ENCODE measurements around the gene ZBTB47.

- TF ChIP-seq CTCF (IDR thresholded peaks at IDR 0.05; ENCODE audit: poor library complexity, severe bottlenecking) = peak; percentile 52
- TF ChIP-seq, protein P1, sequence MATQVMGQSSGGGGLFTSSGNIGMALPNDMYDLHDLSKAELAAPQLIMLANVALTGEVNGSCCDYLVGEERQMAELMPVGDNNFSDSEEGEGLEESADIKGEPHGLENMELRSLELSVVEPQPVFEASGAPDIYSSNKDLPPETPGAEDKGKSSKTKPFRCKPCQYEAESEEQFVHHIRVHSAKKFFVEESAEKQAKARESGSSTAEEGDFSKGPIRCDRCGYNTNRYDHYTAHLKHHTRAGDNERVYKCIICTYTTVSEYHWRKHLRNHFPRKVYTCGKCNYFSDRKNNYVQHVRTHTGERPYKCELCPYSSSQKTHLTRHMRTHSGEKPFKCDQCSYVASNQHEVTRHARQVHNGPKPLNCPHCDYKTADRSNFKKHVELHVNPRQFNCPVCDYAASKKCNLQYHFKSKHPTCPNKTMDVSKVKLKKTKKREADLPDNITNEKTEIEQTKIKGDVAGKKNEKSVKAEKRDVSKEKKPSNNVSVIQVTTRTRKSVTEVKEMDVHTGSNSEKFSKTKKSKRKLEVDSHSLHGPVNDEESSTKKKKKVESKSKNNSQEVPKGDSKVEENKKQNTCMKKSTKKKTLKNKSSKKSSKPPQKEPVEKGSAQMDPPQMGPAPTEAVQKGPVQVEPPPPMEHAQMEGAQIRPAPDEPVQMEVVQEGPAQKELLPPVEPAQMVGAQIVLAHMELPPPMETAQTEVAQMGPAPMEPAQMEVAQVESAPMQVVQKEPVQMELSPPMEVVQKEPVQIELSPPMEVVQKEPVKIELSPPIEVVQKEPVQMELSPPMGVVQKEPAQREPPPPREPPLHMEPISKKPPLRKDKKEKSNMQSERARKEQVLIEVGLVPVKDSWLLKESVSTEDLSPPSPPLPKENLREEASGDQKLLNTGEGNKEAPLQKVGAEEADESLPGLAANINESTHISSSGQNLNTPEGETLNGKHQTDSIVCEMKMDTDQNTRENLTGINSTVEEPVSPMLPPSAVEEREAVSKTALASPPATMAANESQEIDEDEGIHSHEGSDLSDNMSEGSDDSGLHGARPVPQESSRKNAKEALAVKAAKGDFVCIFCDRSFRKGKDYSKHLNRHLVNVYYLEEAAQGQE (IDR thresholded peaks at IDR 0.05; ENCODE audit: borderline replicate concordance) = no peak
Observed at GRCh38 chr3:42654331-42655201, 1.1 kb downstream of the ZBTB47 start.
